GM18526 (cell line): Measurements from ENCODE around the gene EEF1A2.

Experiments
- POLR2A ChIP-seq: IDR thresholded peaks from 3 replicates; pipeline ENCODE4 v1.6.1; 2011; ENCODE audit not compliant: insufficient read length; ENCODE audit errors: extremely low read depth

Gene EEF1A2

DNA sequence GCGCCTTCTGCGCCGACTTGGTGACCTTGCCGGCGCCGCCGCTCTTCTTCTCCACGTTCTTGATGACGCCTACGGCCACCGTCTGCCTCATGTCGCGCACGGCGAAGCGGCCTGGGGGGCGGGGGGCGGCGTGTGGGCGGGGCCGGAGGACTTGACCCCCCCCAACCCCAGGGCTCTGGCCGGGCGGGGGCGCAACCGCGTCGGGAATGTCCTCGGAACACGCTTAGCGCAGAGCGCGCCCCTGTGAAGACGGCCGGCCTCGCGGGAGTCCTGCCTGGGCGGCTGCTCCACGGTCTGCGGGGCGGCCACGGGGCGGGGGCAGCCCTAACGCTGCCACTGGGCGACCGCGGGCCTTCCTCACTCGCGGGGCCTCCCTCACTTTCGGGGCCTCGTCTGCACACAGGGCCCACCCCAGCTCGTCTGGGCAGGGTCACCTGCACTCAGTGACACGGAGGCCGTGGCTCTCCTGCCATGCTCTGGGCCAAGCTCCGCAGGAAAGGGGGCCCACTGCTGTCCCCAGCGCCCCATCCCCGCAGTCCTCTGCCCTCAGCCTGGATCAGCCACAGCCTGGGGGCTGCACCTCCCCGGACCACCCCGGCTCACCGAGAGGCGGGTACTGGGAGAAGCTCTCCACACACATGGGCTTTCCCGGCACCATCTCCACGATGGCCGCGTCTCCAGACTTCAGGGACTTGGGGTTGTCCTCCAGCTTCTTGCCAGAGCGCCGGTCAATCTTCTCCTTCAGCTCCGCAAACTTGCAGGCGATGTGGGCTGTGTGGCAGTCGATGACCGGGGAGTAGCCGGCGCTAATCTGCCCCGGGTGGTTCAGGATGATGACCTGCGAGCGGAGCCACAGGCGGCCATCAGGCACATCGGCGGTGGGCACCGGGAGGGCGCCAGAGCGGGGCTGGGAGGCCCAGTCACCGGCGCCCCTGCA, 10.3 kb downstream of the EEF1A2 start:
- no peak for TF ChIP-seq POLR2A

DNA sequence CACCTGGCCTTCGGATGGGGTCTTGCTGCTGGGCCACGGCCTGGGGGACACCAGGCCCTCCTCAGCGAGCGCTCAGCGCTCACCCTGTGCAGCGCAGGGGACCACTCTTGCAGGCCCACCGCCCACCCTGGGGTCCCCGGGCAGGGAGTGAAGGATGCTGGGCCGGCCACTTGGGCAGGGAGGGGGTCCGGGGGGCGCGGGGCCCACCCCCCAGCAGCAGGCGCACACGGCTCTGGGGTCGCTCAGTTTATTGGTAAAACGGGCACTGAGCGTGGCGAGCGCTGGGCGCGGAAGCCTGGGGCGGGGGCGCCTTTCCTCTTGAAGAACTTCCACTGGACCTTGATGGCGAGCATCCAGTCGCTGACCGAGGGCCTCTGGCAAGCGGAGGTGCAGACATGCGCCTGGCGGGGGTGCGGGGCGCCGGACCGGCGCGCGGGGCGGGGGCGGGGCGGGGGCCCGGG, 11.1 kb downstream of the EEF1A2 start:
- no peak for TF ChIP-seq POLR2A

DNA sequence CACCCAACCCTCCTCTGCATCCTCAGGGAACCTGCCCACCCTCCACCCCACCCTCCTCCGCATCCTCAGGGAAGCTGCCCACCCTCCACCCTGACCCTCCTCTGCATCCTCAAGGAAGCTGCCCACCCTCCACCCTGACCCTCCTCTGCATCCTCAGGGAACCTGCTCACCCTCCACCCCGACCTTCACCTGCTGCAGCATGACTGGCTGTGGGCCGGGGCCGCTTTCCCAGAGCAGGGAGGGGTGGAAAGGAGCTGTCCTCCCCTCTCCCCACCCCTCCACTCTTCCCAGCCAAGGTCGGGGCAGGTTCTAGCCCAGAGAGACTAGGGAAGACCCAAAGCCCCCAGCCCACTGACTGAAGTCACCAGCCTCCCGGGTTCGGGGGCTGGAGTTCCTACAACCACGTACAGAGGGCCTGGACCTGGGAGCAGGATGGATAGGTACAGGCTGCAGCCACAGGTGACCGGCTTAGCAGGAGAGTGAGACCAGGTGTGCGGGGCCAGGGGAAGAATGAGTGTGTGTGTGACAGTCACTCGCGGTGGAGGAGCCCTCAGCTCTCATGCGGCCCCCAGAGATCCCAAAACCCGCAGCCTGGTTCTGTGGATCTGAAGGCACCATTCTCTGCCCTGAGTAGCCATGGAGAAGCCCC, 11.6 kb downstream of the EEF1A2 start:
- TF ChIP-seq POLR2A: no peak

- no peak for TF ChIP-seq POLR2A
Measured at GRCh38 chr20:63486300-63486855, 12.5 kb downstream of the EEF1A2 start.

DNA sequence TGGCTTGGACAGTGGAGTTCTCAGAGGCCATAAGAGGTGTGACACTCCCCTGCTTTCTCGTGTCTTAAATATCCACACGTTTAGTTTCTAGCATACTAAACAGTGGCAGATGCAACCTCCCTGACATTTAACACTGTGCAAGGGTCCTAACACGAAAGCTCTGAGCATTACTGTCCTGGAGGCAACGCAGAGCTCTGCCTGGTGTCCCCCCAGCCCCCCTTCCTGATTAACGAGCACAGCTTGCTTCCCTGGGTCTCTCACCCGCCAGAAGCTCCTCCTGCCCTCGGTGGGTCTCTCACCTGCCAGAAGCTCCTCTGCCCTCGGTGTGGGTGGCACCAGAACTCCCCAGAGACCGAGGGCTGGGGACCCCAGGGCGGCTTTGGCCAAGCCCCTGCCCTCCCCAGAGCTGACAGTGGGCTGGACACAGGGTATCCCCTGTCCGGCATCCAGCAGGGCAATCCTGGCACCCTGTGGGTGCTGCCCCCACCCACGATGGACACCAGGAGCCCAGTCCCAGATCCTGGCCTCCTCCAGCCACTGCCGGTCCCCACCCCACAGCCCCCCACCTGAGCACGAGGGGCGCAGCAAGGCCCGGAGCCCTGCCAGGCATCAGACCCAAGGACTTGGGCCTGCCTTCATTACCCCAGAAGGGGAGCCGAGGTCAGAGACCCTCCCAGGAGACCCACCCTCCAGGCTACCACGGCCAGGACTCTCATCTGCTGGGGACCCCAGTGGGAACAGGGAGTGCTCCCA, 14.1 kb downstream of the EEF1A2 start:
- no peak for TF ChIP-seq POLR2A

DNA sequence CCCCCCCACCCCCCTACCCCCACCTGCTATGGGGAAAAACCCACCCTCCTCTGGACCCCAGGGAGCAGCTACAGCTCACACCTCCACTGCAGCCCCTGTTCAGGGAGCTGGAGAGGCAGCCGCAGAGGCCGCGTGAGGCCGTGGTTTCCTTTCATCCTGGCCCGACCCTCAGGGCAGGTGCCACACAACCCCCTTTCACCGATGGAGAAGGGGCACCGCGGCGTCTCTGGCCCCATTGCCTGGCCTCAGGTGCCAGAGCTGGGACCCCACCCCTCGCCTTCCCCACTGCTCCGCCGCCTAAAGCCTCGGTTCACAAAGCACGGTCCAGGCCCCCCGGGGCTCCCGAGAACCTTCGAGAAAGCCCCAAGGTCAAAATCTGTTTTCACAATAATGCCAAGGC, 14.6 kb downstream of the EEF1A2 start:
- TF ChIP-seq POLR2A: no peak

- no peak for TF ChIP-seq POLR2A
Measured at GRCh38 chr20:63483834-63484233, 15.0 kb downstream of the EEF1A2 start.

GRCh38 chr20:63482021-63482587, 16.8 kb downstream of the EEF1A2 start:
- no peak for TF ChIP-seq POLR2A

DNA sequence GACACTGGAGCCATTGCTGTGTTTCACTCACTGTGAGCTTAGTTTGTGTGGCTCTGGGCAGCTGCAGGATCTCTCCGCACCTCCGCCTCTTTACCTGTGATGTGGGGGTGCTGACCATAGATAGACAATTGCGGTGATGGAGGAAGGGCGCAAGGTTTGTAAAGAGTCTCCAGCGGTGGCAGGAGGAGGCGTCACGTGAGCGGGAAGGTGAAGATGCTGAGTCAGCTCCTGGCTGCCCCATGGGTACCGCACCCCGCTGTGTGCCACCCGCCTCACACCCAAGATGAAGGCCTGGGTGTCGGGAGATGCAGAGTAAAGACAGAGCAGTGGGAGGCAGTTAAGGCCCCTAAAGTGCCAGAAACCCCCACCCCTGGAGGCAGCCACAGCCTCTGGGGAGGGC, 17.4 kb downstream of the EEF1A2 start:
- TF ChIP-seq POLR2A: no peak

DNA sequence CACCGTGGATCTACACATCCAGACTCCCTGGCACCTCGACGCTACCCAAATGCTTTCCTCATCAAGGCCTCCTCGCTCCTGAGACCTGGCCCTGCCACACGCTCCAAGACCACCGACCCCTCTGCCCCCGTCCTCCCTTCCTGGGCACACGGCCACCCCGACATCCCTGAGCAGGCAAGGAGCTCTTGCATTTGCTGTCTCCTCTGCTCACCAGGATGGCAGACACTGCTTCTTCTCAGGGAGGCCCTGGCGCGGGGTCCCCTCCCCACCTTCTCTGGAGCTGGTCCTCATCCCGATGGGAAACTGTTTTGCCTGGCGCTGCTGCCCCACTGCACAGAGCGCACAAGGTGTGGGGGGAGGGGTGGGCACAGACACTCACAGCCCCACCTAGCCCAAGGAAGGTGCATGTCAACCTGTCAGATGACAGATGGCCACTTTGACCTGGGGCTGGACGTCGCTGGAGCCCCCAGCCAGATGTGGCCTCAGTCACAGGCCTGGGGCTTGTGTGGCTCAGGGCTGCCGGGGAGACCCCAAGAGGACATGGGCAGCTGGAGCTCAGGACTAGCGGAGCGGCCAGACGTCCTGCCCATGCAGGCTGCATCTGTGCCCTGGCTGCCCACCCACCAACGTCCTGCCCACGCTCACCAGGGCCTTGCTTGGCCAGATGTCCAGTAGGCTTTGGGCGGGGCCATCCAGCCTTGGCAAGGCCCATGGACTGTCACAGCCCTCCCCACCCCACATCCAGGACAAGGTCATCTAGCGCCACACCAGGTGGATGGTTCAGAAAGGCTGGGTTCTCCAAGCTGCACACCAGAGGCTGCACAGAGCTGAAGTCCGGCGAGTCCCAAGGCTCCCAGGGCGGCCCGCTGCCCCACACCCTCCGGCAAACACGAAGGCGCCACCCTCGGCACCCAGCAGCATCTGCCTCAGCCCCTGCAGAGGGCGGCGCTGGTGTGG, 20.3 kb downstream of the EEF1A2 start:
- TF ChIP-seq POLR2A: no peak

DNA sequence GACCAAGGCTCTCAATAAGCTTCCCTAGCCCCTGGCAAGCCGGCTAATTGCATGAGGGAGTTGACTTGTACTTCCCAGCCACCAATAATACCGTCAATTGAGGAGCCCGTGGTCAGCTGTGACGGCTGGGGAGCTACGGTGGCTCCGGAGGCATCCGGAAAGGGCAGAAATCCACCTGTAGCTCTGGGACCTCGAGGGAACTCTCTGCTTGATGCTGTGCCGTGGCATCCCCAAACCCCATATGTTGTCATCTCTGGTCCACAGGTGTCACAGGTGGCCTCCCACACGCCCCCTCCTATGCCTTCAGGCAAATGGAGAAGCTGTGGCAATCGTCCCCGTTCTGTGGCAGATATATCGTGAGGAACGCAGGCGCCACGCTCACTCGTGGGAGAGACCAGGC, 20.9 kb downstream of the EEF1A2 start:
- no peak for TF ChIP-seq POLR2A

DNA sequence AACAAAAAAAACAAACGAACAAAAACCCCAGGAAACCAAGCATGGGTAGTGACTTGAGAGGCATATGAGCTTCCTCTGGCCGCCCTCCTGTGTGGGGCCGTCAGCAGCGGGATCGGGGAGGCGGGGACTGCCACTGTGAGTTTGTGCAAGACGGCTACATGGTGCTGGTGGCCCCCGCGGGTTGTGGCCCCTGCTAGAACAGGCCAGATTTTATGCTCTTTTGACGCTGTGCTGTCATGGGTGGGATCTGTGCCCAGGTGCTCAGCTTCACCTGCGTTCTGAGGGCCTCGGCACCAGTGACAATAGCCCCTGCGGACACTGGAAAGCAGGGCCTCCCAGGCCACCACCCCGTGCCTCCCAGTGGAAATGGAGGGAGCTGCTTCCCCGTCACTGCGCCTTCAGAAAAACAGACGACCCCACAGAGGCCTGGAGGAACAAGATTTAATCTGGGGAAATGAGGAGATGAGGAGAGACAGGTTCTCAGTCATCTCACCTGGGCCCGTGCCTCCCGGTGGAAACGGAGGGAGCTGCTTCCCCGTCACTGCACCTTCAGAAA, 21.7 kb downstream of the EEF1A2 start:
- no peak for TF ChIP-seq POLR2A

- no peak for TF ChIP-seq POLR2A
Measured at GRCh38 chr20:63475209-63475608, 23.7 kb downstream of the EEF1A2 start.
